Suprapubic skin (tissue), 4 donors: ENCODE measurements around the gene SMIM32. TPM values are rescaled to one million over a fixed set of nuclear protein-coding genes. Genes with fewer than 3 reads are reported as not detected.

ENCODE experiments used
- DNase-seq, 2 donors: peaks; one replicate each; pipeline ENCODE4 v3.0.0-alpha.2; 2019; ENCODE audit warnings: low spot score in 2 of 2
- H3K27ac ChIP-seq: fragments of 200-600 bp; sonication (generic); one replicate; pipeline ENCODE4 v1.5.1; 2019
- H3K27me3 ChIP-seq: fragments of 200-600 bp; sonication (generic); one replicate; pipeline ENCODE4 v1.5.1; 2019
- H3K36me3 ChIP-seq: fragments of 200-600 bp; sonication (generic); one replicate; pipeline ENCODE4 v1.5.1; 2019
- H3K4me1 ChIP-seq: fragments of 200-600 bp; sonication (generic); one replicate; pipeline ENCODE4 v1.5.1; 2019
- H3K4me3 ChIP-seq: fragments of 200-600 bp; sonication (generic); one replicate; pipeline ENCODE4 v1.5.1; 2019; ENCODE audit warnings: mild to moderate bottlenecking
- H3K9me3 ChIP-seq: fragments of 200-600 bp; sonication (generic); one replicate; pipeline ENCODE4 v1.5.1; 2019
- EP300 ChIP-seq: sonication (generic); formaldehyde crosslinking; IDR thresholded peaks from one replicate; pipeline ENCODE4 v1.6.1; 2017; ENCODE audit warnings: antibody characterized with exemption
- POLR2A ChIP-seq, 2 donors: fragments of 450-650 bp; IDR thresholded peaks; one replicate each; pipeline ENCODE4 v1.6.1; 2017; ENCODE audit warnings: antibody characterized with exemption in 2 of 2, mild to moderate bottlenecking in 2 of 2, moderate library complexity in 2 of 2
- POLR2AphosphoS5 ChIP-seq, 3 donors: sonication (generic); formaldehyde crosslinking; IDR thresholded peaks; one replicate each; pipeline ENCODE4 v1.6.1; 2017; ENCODE audit warnings: antibody characterized with exemption in 3 of 3
- WGBS: methylation state at CpG from one replicate; pipeline ENCODE4 v1.1.5; 2018; 5-methylcytosine and 5-hydroxymethylcytosine counted together
- total RNA-seq, 4 donors: library from RNA; depleted of rRNA; stranded (reverse); fragments of >200 nt; gene quantifications; one replicate each; pipeline ENCODE4 v1.1.0, GENCODE V29; 2016
- TF ChIP-seq, protein P1 (sequence below), 2 donors: fragments of 200-600 bp in 1 of 2; fragments of 450-650 bp in 1 of 2; sonication (generic) in 1 of 2; IDR thresholded peaks; one replicate each; pipeline ENCODE4 v1.5.1; 2016 to 2019; ENCODE audit warnings: antibody characterized with exemption in 2 of 2, mild to moderate bottlenecking in 1 of 2, moderate library complexity in 1 of 2

SMIM32 gene
- total RNA-seq, 4 donors from 2014 or later = not detected

DNA sequence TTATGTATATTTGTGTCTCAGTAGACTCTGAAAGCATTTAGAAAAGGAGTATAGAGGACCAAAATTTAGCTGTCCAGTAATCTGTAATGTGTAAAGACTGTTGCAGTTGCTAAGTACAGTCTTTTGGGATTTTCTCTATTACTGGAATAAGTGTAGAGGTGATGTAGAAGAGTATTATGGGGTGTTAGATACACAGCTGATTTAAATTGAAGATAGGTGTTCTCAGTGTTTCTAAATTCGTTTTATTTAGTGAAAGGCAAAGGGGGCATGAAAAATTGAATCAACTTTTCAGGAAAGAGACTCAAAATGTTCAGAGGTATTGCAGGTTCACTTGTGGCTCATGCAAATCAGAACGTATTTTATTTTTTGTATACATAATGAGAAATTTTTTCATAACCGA is 46.8 kb downstream of the SMIM32 start:
- H3K36me3 ChIP-seq = no peaks in the 10 kb centered on the region
- H3K9me3 ChIP-seq = no peaks in the 10 kb centered on the region
- no peak for TF ChIP-seq POLR2AphosphoS5 (IDR thresholded peaks at IDR 0.05)
- TF ChIP-seq, protein P1, sequence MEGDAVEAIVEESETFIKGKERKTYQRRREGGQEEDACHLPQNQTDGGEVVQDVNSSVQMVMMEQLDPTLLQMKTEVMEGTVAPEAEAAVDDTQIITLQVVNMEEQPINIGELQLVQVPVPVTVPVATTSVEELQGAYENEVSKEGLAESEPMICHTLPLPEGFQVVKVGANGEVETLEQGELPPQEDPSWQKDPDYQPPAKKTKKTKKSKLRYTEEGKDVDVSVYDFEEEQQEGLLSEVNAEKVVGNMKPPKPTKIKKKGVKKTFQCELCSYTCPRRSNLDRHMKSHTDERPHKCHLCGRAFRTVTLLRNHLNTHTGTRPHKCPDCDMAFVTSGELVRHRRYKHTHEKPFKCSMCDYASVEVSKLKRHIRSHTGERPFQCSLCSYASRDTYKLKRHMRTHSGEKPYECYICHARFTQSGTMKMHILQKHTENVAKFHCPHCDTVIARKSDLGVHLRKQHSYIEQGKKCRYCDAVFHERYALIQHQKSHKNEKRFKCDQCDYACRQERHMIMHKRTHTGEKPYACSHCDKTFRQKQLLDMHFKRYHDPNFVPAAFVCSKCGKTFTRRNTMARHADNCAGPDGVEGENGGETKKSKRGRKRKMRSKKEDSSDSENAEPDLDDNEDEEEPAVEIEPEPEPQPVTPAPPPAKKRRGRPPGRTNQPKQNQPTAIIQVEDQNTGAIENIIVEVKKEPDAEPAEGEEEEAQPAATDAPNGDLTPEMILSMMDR (IDR thresholded peaks at IDR 0.05) = no peak
- TF ChIP-seq POLR2A (IDR thresholded peaks at IDR 0.05) = no peak
- no peak for TF ChIP-seq EP300
- DNase-seq = no peak
- H3K4me3 ChIP-seq = no peak overlapping the region
- no peaks in the 10 kb centered on the region for H3K27me3 ChIP-seq
- 69% methylated on average over 3 of the region's 3 CpGs for WGBS
- H3K27ac ChIP-seq = no peak overlapping the region
- H3K4me1 ChIP-seq = peaks cover 67% of the 10 kb centered on the region

DNA sequence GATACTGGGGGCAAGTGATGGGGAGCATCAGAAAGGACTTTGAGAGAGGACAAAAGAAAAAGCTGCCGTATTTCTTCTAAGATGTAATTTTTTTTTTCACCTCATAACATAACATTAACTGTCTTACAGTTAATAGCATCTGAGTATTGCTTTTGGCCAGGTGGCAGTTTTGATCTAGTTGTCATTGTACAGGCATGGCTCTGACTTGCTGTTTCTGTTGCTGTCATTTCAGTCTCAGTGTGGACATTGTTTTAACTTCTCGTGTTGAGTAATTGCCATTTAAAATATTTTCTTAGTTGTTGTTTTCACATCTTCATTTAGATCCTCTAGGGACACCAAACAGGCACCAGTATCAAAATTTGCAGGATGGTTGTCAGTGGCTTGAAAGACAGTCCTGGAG is 47.9 kb downstream of the SMIM32 start:
- no peak overlapping the region for H3K27ac ChIP-seq
- no peaks in the 10 kb centered on the region for H3K27me3 ChIP-seq
- no peaks in the 10 kb centered on the region for H3K9me3 ChIP-seq
- H3K4me3 ChIP-seq = no peak overlapping the region
- WGBS = 41% methylated on average over 2 of the region's 2 CpGs
- no peak for TF ChIP-seq EP300
- TF ChIP-seq, protein P1 (IDR thresholded peaks at IDR 0.05) = no peak
- TF ChIP-seq POLR2A (IDR thresholded peaks at IDR 0.05) = no peak
- TF ChIP-seq POLR2AphosphoS5 (IDR thresholded peaks at IDR 0.05) = no peak
- DNase-seq = no peak
- peaks cover 74% of the 10 kb centered on the region for H3K4me1 ChIP-seq
- H3K36me3 ChIP-seq = no peaks in the 10 kb centered on the region

DNA sequence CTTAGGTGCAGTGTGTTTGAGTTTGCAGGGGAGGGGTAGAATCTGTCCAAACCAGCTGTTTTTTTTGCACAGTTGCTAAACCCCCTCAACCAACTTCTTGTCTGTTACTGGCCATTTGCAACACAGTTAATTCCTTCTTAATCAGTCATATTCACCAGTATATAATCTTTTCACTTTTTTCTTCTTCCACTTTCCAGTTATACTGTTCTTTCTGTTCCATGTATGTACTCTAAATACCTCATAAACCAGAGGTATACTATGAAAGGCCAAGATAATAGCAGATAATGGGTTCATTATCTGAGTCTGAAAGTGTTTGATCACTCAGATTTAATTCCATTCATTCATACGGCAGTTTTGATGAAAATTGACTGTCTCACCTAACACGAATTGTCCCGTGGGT is 49.2 kb downstream of the SMIM32 start:
- no peaks in the 10 kb centered on the region for H3K36me3 ChIP-seq
- no peaks in the 10 kb centered on the region for H3K27me3 ChIP-seq
- no peak for DNase-seq
- no peak overlapping the region for H3K4me3 ChIP-seq
- H3K4me1 ChIP-seq = peaks cover 78% of the 10 kb centered on the region
- 84% methylated on average over 3 of the region's 3 CpGs for WGBS
- TF ChIP-seq POLR2AphosphoS5 (IDR thresholded peaks at IDR 0.05) (no peak), POLR2A (IDR thresholded peaks at IDR 0.05) (no peak), EP300 (no peak)
- TF ChIP-seq, protein P1 (IDR thresholded peaks at IDR 0.05) = no peak
- no peak overlapping the region for H3K27ac ChIP-seq
- H3K9me3 ChIP-seq = no peaks in the 10 kb centered on the region

DNA sequence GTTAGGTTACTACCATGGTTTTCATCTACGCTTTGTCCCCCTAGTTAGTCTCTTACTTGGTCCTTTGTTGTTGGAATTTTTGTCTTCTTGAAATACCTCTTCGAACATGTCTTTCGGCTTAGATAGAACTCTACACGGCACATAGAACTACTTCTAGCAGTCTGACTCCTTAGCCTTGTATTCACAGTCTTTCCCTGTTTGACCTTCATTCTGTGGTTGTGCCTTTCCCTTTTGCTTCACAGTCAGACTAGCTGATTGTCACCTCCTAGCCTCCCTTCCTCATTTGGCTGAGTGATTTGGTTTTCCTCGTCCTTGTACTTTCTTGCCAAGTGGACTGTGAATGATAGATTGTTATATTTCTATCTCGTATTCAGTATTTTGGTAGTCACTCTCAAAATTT is 49.6 kb downstream of the SMIM32 start:
- Histone ChIP-seq H3K27ac (no peak overlapping the region), H3K27me3 (no peaks in the 10 kb centered on the region), H3K4me3 (no peak overlapping the region), H3K9me3 (no peaks in the 10 kb centered on the region), H3K36me3 (no peaks in the 10 kb centered on the region), H3K4me1 (peaks cover 78% of the 10 kb centered on the region)
- TF ChIP-seq, protein P1 (IDR thresholded peaks at IDR 0.05) = no peak
- TF ChIP-seq POLR2AphosphoS5 (IDR thresholded peaks at IDR 0.05) (no peak), EP300 (no peak), POLR2A (IDR thresholded peaks at IDR 0.05) (no peak)
- no peak for DNase-seq
- WGBS = 82% methylated on average over 6 of the region's 6 CpGs

DNA sequence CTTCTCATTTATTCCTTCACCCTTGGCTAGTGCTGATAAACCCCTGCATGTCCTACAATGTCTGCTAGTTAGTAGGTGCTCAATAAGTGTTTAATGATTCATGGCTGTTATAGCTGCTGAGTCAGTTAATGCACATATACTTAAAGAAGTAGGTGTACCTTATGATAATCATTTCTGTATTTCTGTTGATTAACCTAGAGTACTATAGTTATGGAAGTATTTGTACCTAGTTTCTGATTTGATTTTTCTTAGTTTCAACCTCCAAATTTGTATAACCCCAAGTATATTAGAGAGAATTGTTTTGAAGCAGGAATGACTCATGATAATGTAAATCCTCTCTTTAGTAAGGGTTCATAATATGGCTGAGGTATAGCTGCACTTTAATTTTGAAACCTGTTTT is 51.4 kb downstream of the SMIM32 start:
- TF ChIP-seq, protein P1 (IDR thresholded peaks at IDR 0.05) = no peak
- TF ChIP-seq POLR2AphosphoS5 (IDR thresholded peaks at IDR 0.05) = no peak
- Histone ChIP-seq H3K4me3 (no peak overlapping the region), H3K27ac (no peak overlapping the region), H3K36me3 (no peaks in the 10 kb centered on the region), H3K9me3 (no peaks in the 10 kb centered on the region), H3K4me1 (peaks cover 85% of the 10 kb centered on the region), H3K27me3 (no peaks in the 10 kb centered on the region)
- DNase-seq = no peak

Other genes with a start within 250 kb of the SMIM32 start
- not detected for gene LECT2, start 238.2 kb downstream of the SMIM32 start, total RNA-seq
- 100 to 1,000 TPM; 300 to 719 (median 389) TPM for gene TGFBI, start 164.2 kb downstream of the SMIM32 start, total RNA-seq
- gene SMAD5, start 60.3 kb downstream of the SMIM32 start, total RNA-seq = 100 to 1,000 TPM in 1 of 4 donors, 10 to 100 TPM in 3; 63.3 to 119 (median 74.9) TPM
- gene TRPC7, start 172.4 kb upstream of the SMIM32 start, total RNA-seq = not detected